LNCaP clone FGC (cell line): ENCODE results near the gene MBNL2.

Source experiments
- DNase-seq: peaks from one replicate; pipeline ENCODE4 v3.0.0-alpha.2; 2011; ENCODE audit warnings: low read depth
- H3K4me3 ChIP-seq: 2 replicates; pipeline ENCODE4 v1.5.1; 2011; ENCODE audit warnings: mild to moderate bottlenecking, low read depth, low read length, control low read depth
- TF ChIP-seq, protein P1 (sequence below): IDR thresholded peaks from 2 replicates; pipeline ENCODE4 v1.5.1; 2012; ENCODE audit warnings: mild to moderate bottlenecking; ENCODE audit not compliant: control insufficient read depth, insufficient read depth; ENCODE audit errors: extremely low read depth

MBNL2 gene

DNA sequence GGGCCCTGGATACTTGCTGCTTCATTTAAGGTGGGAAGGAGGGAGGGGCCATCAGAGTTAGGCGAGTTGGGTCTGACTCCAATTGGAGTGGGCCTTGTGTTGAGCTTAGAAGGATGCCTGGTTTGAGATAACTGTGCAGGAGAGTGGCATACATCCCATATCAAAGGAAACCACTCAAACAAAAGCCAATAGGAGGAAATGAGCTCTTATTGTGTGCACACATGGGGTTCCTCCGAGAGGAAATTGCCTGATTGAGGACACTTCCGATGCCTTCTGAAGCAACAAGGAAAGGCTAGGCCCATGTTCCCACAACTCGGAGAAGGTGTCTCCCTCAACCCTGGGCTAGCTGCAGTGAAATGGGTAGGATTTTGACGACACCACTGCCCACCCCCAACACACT, 19.6 kb downstream of the MBNL2 start:
- no peak for DNase-seq
- TF ChIP-seq, protein P1, sequence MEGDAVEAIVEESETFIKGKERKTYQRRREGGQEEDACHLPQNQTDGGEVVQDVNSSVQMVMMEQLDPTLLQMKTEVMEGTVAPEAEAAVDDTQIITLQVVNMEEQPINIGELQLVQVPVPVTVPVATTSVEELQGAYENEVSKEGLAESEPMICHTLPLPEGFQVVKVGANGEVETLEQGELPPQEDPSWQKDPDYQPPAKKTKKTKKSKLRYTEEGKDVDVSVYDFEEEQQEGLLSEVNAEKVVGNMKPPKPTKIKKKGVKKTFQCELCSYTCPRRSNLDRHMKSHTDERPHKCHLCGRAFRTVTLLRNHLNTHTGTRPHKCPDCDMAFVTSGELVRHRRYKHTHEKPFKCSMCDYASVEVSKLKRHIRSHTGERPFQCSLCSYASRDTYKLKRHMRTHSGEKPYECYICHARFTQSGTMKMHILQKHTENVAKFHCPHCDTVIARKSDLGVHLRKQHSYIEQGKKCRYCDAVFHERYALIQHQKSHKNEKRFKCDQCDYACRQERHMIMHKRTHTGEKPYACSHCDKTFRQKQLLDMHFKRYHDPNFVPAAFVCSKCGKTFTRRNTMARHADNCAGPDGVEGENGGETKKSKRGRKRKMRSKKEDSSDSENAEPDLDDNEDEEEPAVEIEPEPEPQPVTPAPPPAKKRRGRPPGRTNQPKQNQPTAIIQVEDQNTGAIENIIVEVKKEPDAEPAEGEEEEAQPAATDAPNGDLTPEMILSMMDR, result no peak
- H3K4me3 ChIP-seq, result no peak overlapping the region

DNA sequence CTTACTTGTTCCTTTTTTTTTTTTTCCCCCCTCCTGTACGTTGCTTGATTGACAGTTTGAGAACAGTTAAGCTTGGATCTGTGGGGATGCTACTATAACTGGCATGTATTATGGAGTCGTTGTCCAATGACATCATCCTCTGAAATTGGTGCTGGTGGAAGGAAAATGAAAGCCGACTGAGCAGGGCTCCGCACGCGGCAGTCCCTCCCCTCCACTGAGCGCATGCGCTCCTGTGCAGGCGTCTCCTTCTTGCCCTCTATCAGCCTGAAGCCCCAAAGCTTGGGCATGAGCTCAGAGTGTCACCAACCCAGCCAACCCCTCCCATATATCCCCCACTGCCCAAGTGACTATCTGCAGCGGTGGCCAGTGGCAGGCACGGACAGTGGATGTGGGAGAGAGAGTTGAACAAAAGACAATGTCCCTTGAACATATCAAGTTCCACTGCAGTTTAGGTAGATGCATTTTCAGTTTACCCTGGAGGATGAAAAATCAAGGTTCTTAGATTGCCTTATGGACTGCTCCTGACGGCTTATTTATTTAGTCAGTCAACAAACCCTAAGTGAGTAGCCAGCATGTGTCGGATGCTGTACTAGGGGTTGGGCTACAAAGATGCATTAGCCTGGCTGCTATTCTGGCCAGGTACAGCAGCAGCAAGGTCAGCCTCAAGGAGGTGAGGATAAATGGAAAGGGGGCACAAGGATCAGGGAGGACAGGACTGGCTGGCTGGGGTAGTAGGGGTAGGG, 20.8 kb downstream of the MBNL2 start:
- no peak for DNase-seq
- TF ChIP-seq, protein P1, result no peak
- no peak overlapping the region for H3K4me3 ChIP-seq

DNA sequence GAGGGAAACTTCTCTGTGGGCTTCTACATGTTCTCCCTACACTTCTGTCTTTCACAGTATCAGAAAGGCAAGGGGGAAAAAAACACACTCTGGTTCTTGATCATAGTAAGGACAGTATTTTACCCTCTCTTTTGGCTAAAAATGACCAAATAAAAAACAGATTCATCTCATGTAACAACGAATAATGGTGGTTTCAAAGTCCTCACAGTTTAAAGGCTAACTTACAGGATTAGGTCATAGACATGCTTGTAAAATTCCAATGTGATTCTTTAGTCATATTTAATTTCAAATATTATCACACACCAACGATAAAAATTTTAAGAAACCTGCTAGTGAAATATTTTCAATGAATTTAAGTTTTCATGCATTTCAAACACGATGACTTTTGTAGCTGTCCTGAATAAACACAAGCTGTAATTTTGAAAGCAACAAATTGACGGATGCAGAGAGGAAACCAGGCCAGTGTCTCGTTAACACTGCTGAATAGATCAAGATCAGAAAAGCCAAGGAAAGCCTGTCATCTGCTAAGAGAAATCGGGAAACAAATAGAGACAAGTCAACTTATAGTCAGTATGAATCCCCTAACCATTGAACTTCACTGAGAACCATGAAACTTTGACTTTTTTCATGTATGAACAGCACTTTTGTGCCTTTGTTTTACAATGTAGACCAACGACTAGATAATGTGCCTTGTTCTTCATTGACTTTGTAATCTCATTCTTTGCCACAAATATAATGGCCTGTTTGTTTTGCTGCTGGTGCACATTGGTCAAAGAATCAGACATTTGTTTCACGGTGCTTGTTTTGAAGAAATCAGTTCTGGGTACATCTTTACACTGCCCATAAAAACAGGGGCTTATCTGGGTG, 22.0 kb downstream of the MBNL2 start:
- DNase-seq, result no peak

DNA sequence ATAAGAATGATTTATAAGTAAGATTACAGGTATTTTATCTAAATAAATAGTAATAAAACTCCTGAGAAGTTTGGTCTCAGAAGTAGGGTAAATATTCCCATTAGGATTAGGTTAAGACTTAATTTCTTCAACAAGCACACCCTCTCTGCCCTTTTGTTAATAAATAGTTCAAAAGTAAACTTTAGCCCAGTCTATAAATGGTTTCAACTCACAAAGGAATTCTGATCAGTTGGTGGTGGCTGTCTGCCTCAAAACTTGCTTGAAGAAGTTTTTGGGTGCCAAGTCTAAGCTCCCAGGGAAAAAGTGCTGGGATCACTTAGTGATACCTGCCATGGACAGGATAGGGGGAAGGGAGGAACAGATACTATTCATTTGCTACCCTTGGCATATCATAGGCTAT, 22.9 kb downstream of the MBNL2 start:
- H3K4me3 ChIP-seq, result no peak overlapping the region
- TF ChIP-seq, protein P1, result no peak
- DNase-seq, result no peak

More for the DNA sequence above, 22.0 kb downstream of the MBNL2 start:
- no peak overlapping the region for H3K4me3 ChIP-seq
- TF ChIP-seq, protein P1, result no peak

DNA sequence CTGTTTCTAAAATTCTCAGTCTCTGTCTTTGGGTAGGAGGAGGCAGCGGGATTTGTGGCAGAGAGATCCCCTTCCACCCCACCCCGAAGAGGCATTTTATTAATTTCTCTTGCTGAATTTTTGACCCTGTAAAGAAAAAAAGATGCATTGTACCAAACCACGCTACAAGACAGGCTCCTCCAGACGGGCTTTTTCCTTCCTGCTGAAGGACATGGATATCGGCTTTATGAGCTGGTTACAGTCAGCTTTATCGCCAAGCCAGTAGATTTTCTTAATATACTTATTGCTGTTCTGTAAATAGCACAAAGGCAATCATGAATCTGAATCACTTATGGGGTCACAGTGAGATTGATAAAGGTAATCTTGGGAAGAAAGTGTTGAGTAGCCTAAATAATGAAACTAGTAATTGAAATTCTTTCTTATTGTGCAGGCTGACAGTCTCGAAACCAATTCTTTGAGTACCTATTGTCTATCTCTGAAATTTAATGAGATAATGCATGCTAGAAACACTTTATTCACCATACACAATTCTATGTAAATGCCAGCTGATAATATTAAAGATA, 24.5 kb downstream of the MBNL2 start:
- DNase-seq, result no peak
- no peak overlapping the region for H3K4me3 ChIP-seq
- TF ChIP-seq, protein P1, result no peak

DNA sequence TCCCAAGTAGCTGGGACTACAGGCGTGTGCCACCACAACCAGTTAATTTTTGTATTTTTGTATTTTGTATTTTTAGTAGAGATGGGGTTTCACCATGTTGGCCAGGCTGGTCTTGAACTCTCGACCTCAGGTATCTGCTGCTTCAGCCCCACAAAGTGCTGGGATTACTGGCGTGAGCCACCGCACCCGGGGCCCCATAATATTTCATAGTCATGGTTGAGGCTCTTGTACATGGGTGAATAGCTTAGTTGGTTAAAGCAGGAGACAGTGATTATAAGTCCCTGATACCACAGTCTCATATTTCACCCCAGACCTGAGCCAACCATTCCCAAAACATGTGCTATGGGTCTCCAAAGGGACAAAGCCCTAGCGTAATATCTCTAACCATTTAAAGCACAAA, 26.1 kb downstream of the MBNL2 start:
- no peak for DNase-seq
- TF ChIP-seq, protein P1, result no peak
- H3K4me3 ChIP-seq, result no peak overlapping the region
